GM12872 (cell line): ENCODE measurements around the gene C19orf38.

Experiments used
- TF ChIP-seq, protein P1 (sequence below): IDR thresholded peaks from 3 replicates; pipeline ENCODE4 v1.5.1; 2011; ENCODE audit warnings: low read depth, mild to moderate bottlenecking, low read length, moderate library complexity; ENCODE audit not compliant: insufficient read depth

C19orf38 gene

DNA sequence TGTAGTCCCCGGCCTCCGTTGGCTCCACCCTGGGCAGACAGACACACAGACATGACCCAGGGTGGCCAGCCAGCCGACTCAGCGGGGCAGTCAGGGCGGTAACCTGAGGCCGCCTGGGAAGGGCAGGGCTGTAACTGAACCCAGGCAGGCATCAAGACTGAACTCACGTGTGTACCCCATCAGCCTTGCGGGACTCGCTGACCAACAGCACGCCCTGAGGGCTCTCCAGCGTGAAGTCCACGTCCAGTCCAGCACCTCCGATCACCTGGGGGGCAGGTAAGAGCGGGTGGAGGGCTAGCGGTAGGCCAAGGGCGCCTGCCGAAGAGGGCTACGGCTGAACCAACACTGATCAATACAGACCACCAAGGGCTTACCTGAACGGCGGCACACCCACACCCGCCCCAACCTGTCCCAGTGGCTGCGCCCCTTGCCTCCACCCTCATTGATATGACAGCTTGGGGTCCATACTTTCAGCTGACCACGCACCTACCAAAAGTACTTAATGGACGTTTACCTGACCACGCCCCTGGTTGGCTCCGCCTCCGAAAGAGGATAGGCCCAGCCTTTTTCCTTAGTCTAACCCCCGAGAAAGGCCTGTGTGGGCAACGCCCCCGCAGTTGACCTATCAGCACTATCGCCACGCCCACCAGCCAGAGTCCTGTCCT is 13.0 kb upstream of the C19orf38 start:
- TF ChIP-seq, protein P1, sequence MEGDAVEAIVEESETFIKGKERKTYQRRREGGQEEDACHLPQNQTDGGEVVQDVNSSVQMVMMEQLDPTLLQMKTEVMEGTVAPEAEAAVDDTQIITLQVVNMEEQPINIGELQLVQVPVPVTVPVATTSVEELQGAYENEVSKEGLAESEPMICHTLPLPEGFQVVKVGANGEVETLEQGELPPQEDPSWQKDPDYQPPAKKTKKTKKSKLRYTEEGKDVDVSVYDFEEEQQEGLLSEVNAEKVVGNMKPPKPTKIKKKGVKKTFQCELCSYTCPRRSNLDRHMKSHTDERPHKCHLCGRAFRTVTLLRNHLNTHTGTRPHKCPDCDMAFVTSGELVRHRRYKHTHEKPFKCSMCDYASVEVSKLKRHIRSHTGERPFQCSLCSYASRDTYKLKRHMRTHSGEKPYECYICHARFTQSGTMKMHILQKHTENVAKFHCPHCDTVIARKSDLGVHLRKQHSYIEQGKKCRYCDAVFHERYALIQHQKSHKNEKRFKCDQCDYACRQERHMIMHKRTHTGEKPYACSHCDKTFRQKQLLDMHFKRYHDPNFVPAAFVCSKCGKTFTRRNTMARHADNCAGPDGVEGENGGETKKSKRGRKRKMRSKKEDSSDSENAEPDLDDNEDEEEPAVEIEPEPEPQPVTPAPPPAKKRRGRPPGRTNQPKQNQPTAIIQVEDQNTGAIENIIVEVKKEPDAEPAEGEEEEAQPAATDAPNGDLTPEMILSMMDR, result no peak

DNA sequence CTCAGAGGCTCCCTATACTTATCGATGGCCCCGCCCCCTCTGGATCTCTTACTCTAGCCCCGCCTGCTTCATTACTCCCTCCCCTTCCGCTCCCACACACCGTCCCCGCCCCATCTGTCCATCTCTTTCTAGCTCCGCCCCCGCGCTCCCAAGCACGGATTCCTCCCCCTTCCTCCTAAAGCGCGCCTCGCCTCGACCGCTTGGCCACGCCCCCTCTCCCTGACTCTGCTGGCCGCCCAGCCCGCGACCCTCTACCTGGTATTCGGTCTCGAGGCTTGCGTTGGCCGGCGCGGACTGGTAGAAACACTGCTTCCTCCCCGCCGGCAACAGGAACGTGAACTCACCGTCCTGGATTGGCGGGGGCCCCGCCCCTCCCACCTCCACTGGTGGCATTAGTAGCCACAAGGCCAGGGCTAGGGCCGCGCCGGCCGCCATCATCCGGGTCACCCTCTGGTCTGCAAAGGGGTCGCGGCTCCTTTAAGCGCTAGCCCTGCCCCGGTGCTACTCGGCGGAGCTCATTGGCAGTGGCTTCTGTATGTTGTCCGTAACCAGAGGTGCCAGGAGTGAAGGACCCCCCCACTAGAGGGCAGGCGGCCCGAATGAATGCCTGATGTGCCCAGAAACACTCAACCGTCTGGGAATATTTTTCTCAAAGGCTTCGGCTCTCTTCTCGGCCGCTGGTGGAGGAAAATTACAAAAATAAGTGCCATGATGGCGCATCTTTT is 12.3 kb upstream of the C19orf38 start, which contains the start of gene TMED1:
Gene TMED1 (minus strand): TSS at position 459 of the 725 bp plus-strand sequence. CDS start 21 bp downstream, at position 438.
- TF ChIP-seq, protein P1, result no peak

DNA sequence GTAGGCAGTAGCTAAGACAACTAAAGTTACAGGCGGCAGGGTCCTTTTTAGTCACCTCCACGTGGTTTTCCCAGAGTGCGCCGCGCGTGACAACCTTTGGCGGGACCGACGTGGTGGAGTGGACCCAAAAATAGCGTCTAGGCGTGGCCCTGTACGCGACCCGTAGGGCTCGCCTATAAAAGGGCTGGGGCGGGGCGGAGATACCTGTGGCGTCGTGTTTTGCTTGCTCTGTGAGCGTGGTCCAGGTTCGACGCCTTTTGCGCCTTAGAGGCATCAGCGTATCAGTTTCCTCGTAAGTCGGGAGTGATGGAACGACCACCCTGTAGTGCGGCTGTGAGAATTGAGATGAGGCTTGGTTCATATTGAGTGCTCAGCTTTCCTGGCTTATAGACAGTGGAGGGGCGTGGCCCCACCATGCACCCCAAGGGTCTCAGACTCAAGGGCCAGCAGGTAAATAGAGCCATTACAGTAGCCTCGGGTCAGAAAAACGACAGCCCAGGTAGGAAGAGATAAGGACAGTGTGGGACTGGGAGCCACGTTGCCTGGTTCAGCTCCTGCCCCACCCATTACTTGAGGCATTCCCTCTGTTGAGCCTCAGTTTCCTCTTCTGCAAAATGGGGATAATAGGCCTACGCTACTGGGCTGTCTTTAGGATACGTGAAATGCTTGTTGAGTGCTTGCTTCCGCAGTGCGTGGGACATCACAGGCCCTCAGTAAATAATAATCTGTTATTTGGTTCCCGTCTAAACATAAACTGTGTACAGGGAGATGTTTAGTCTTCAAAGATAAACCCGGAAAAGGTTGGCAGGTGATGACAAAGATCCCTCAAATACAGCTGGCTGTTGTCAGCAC is 11.5 kb upstream of the C19orf38 start:
- TF ChIP-seq, protein P1, result no peak

DNA sequence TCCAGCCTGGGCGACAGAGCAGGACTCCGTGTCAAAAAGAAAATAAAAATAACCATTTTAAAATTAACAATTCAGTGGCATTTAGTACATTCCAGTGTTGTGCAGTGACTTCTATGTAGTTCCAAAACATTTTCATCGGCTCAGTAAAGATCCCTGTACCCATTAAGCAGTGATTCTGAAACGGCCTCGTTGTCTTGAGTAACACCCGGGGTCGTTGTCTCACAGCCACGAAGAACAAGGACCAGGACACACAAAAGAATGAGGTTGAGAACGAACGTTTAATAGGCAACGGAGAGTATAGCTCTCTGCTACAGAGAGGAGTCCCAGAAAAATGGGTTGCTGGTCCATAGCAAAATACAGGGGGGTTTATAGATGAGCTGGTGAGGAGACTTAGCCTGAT is 9.8 kb upstream of the C19orf38 start:
- TF ChIP-seq, protein P1, result no peak

DNA sequence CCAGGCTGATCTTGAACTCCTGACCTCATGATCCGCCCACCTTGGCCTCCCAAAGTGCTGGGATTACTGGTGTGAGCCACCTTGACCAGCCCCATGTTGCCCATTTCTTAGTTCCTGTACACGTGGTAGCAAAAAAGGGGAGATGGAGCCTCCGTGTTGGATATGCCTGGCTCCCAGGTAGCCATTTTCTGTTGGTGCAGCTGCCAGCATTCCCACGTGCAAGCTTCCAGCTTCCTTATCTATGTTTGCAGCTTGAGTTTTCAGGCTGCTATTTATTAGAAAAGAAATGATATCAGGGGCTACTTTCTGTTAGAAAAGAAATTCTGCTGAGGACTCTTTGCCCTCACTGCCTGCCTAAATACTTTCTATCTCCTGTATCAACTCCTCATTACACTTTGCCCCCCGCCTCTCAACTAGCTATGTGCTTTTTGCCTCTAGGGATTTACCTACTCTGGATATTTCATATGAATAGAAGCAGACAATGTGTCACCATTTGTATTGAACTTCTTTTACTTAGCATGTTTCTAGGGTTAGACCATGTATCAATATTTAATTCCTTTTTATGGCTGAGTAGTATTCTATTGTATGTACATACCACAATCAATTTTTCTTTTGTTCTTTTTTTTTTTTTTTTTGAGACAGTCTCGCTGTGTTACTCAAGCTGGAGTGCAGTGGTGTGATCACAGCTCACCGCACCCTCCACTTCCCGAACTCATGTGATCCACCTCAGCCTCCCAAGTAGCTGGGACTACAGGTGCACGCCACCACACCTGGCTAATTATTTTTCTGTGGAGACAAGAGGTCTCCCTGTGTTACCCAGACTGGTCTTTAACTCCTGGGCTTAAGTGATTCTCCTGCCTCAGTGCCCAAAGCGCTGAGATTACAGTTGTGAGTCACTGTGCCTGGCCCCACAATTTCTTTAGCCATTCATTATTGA is 8.8 kb upstream of the C19orf38 start:
- TF ChIP-seq, protein P1, result no peak

DNA sequence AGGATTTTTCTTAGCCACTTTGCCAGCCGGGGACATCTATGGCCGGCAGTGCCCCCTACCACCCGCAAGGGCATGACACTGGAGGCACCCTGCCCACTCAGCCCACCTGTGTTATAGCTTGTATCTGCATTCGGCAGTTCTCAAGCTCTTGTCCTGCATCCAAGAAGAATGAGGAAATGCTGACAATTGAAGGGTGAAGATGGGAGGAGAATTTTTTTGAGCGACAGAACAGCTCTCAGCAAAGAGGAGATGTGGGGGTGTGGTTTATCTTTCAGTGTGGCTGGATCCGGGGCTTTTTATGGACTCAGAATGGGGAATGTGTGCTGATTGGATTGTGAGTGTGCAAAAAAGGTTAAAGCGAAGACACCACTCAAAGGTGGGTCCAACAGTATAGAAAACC is 5.4 kb upstream of the C19orf38 start:
- TF ChIP-seq, protein P1, result no peak
